NT2/D1 (cell line): Measurements from ENCODE around the gene MAB21L2.

Source experiments
- SUZ12 ChIP-seq: IDR thresholded peaks from 2 replicates; pipeline ENCODE4 v1.6.1; 2011; ENCODE audit not compliant: insufficient read length, insufficient read depth; ENCODE audit errors: extremely low read depth
- YY1 ChIP-seq: IDR thresholded peaks from 2 replicates; pipeline ENCODE4 v1.6.1; 2011; ENCODE audit not compliant: insufficient read length, insufficient read depth

DNA sequence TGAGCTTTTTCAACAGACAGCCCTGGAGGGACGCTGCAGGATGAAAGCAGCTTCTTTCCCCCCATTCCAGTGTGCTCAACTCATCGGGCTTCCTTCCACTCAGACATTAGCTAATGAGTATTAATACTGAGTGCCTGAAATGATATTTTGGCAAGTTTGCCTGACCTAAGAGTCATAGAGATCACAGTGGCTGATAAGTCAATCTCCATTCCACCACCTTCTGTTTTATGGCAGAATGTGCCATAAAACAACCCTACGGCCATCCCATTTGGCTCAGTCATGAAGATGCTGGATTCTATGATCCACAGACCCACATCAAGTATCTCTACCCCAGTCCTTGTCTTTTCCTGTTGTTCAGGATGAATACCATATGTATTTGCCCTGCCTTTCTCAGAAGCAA lies 48.3 kb upstream of the MAB21L2 start:
- TF ChIP-seq SUZ12 (no peak), YY1 (no peak)
